Tongue (tissue), 2 donors: ENCODE data around the gene SLC7A10. TPM values are rescaled to one million over a fixed set of nuclear protein-coding genes. Genes with fewer than 3 reads are reported as not detected.
"Not testable (repeated sequence)": the region's sequence is repeated elsewhere in the genome, so short reads cannot be mapped to it uniquely, and the experiment has no call there.

Source experiments
- DNase-seq: peaks from one replicate; pipeline ENCODE4 v3.0.0-alpha.2; 2015
- total RNA-seq: library from RNA; depleted of rRNA; stranded (reverse); fragments of >200 nt; gene quantifications from one replicate; pipeline ENCODE4 v1.2.3, GENCODE V29; 2014

The SLC7A10 gene
- total RNA-seq, 1 donor from 2014 or later = 3.1 TPM

GRCh38 chr19:33201473-33201872 lies 24.2 kb downstream of the SLC7A10 start:
- DNase-seq = no peak

DNA sequence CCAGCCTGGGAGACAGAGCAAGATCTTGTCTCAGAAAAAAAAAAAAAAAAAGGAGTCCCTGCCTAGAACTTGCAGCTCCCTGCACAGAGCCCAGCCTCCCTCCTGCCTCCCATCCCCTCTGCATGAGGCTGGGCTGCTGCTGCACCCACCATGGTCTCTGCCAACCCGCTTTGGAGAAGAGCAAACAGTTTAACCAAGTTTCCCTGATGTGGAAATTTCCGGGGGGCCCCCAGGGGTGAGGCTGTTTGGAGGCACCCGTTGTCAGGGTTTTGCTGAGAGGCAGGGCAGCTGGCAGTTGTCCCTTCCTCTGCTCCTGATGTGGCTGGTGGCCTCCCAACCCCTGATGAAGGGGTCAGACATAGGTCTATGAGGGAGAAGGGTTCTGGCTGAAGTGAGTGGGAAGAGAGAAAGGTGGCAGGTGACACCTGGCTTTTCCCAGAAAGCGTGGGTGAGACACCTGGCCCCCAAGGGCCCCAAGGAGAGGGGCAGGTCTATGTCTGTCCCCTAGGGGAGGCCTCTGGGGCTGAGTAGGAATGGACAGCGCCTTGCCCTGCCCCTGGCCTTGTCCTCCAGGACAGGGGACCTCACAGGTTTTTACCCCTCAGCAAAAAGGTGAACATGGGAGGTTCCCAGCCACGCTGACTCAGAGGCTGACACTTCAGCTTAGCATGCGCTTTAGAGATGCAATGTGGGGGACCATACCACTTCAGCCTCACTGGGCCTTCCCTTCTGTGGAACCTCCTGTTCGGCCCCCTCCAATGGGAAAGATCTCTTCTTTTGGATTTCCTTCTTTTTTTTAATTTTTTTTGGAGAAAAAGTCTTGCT lies 26.0 kb downstream of the SLC7A10 start:
- no peak for DNase-seq

DNA sequence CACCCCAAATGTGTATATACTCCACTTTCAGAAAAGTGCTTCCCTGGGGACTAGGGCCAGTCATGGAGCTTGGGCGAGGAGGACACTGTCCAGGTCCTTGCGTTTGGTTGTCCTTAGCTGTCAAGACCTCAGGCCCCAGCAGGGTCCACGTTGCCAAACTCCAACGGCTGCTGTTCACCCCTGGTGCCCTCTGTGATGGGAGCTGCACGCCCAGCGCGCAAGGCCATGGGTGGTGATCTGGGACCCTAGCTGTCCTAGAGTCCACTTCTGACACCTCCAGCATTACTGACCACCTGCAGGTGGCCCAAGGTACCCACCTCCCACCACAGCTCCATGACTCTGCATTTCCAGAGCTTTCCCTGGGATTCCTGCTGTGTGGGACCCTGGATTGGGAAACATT lies 27.5 kb downstream of the SLC7A10 start:
- no peak for DNase-seq

GRCh38 chr19:33197591-33198000 lies 28.1 kb downstream of the SLC7A10 start:
- DNase-seq = no peak

DNA sequence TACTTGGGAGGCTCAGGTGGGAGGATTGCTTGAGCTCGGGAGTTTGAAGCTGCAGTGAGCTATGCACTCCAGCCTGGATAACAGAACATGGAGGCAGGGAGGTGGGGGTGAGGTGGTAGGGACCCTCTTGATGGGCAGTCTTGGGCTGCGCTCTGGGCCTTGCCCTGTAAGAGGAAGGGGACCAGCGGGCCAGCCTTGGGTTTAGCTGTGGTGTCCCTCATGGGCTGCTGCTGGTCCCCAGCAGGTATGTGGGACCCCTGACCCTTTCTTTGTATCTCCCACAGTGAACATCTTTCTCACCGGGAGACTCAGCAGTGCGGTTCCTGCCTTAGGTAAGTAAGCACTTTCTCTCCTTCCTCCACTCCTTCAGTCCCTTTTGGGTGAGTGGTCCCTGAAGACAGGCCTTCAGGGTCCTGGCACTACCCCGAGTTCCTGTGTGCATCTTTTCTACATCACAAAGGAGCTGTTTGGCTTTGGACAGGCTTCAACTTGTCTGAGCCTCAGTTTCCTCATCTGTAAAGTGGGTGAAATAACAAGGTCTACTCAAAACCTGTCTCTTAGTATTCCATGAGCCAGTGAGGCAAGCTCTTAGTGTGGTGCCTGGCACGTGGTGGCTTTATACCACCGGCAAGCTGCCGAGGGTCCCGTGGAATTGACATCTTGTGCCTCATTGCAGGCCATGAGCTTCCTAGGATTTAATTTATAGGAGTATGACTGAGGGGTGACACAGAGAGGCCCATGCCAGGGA lies 29.0 kb downstream of the SLC7A10 start:
- DNase-seq = no peak

GRCh38 chr19:33195645-33196347 lies 29.9 kb downstream of the SLC7A10 start:
- DNase-seq = no peak

DNA sequence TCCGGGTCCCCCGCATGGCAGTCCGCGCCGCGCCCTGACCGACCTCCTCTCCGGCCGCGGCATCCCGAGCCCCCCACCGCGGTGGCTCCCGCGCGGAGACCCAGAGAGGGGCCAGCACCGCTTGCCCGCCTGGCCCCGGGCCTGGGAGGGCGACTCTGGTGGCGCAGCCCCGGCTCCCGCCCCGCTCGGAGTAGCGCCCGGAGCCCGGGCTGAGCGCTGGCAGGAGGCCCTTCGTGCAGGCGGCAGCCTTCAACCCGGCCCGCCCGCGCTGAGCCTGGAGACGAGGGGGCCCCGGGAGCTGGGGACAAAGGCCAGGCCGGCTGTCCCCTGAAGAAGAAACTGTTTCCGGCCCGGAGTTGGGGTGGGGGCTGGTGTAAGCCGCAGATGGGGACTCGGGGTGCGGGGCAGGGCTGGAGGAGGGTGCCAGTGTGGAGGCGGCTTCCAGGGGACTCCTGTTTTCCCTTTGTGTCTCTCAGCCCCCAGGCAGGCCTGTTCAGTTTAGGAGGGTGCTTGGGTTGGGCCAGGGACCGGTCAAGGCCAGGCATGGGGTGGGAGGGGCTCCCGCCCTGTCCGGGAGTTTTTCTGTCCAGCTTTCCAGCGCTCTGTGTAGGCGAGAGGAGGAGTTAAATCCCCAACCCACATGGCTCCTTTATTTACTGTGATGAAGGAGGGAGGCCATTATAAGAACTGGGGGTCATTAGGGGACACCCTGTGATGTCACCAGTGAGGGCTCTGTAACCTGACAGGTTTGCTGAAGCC lies 30.6 kb downstream of the SLC7A10 start:
- peak; percentile 45 for DNase-seq

DNA sequence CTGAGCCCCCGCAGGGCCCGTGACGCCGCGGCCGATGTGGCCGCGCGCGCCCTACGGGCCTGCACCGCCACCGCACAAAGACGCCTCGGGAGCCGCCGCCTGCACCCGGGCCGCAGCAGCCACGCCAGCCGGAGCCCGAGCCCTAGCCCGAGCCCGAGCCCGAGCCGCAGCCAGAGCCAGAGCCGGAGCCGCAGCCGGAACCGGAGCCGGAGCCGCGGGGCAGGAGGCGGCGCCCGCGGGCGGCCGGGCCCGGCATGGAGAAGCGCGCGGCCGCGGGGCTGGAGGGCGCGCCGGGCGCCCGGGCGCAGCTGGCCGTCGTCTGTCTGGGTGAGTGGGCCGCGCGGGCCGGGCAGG lies 31.1 kb downstream of the SLC7A10 start:
- DNase-seq = no peak

DNA sequence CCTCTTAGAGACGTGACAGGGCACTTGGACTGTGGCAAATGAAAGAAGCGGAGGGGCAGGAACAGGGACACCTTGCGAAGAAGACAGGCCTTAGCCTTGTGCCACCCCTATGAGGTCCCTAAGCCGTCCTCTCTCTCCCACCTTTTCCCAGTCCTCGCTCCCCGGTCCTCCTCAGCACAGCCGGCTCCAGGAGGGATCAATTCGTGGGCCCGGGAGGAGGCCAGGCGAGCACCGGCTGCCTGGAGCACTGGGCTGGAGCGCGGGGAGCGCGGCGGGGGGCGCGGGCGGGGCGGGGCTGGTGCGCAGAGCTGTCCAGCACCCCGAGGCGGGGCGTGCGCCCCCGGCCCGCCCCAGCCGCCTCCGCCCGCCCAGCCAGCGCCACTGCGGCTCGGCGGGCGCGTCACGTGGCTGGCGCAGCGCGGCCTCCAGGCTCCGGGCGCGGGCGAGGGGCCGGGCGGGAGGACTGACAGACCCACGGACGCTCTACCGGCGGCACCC lies 31.7 kb downstream of the SLC7A10 start, which contains the start of gene LRP3:
LRP3 (plus strand) TSS at position 466 of the 498 bp plus-strand sequence. CDS start 456 bp downstream, outside the sequence.
- peak; percentile 74 for DNase-seq

- no peak for DNase-seq
Observed at GRCh38 chr19:33193269-33193864, 32.3 kb downstream of the SLC7A10 start.

- DNase-seq = no peak
Observed at GRCh38 chr19:33192010-33192409, 33.6 kb downstream of the SLC7A10 start.

- DNase-seq = no peak
Observed at GRCh38 chr19:33191501-33191900, 34.1 kb downstream of the SLC7A10 start.

- not testable (repeated sequence) for DNase-seq
Observed at GRCh38 chr19:33191092-33191491, 34.6 kb downstream of the SLC7A10 start.

DNA sequence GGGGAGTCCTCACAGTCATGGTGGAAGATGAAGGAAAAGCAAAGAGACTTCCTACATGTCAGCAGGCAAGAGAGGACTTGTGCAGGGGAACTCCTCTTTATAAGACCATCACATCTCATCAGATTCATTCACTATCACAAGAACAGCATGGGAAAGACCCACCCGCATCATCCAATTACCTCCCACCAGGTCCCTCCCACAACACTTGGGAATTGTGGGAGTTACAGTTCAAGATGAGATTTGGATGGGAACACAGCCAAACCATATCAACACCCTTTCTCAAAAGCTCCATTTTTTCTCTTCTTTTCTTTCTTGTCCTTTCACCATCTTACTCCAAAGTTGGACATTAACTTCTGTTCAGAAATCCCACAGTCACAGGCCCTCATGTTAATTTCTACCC lies 36.2 kb downstream of the SLC7A10 start:
- DNase-seq = no peak

DNA sequence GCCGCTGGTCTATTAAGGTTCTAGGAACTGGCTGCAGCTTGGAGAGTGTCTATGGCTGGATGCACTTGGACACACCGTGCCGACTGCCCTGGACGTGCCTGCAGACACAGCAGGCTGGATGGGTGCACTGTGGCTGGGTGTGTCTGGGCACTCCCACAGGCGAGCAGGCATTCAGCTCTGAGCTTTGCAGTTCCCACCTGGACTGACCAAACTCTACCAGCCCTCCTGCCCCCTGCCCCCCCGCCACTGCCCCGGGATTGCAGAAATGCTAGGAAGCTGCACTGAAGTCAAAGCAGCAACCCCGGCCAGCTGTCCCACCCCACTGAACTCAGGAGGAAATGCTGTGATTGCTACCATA lies 38.5 kb downstream of the SLC7A10 start:
- no peak for DNase-seq

DNA sequence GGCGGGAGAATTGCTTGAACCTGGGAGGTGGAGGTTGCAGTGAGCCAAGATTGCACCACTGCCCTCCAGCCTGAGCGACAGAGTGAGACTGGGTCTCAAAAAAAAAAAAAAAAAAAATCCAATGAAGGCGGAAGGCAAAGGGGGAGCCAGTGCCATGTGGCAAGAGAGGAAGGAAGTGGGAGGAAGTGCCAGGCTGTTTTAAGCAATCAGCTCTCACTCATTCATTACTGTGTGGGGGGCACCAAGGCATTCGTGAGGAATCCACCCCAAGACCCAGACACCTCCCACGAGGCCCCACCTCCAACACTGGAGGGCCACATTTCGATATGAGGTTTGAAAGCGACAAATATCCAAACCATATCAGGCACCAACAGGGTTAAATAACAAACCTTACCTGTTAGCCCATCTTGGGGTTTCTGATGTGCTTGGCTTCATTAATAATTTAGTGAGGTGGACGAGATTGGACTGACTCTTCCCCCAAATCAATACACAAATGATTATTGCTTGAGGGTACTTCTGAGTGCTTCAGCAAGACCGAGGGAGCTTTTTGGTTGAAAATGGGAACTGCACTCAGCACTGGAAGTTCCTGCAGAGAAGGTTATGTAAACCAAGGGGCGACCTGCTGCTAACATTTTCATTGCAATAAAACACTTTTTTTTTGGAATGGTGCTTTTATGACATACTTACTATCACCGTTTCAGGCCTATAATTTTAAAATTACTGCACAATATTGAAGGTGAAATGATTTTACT lies 39.0 kb downstream of the SLC7A10 start:
- no peak for DNase-seq

- DNase-seq = no peak
Observed at GRCh38 chr19:33177417-33177979, 48.2 kb downstream of the SLC7A10 start.

DNA sequence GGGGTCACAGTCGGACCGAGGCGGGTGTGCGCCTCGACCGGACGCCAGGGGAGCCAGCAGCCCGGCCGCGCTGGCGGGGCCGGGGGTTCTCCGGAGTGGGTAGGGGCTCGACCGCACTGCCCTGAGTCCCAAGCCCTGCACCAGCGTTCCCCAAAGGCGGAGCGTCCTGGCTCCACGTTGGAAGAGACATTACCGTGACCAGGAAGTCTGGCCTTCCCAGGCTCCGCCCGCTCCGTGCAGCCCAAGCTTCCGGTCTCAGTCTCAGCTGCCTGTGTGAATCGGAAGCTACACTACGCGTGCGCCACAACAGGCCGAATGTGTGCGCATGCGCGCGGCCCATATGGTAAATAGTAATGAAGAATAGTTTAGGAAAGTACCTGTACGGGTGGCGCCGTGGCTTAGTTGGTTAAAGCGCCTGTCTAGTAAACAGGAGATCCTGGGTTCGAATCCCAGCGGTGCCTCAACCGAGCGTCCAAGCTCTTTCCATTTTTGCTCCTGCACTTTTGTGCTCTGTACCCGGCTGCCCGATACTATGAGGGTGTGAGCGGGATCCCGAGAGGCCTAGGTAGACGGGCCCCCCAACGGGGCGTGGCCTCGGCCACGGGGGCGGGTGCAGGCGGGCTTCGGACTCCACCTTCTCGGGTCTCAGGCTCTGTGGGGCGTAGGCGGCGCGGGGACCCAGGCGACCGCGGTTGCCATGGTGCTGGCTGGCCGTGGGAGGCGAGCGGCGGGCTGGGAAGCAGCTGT lies 48.8 kb downstream of the SLC7A10 start:
- DNase-seq = peak; percentile 99

DNA sequence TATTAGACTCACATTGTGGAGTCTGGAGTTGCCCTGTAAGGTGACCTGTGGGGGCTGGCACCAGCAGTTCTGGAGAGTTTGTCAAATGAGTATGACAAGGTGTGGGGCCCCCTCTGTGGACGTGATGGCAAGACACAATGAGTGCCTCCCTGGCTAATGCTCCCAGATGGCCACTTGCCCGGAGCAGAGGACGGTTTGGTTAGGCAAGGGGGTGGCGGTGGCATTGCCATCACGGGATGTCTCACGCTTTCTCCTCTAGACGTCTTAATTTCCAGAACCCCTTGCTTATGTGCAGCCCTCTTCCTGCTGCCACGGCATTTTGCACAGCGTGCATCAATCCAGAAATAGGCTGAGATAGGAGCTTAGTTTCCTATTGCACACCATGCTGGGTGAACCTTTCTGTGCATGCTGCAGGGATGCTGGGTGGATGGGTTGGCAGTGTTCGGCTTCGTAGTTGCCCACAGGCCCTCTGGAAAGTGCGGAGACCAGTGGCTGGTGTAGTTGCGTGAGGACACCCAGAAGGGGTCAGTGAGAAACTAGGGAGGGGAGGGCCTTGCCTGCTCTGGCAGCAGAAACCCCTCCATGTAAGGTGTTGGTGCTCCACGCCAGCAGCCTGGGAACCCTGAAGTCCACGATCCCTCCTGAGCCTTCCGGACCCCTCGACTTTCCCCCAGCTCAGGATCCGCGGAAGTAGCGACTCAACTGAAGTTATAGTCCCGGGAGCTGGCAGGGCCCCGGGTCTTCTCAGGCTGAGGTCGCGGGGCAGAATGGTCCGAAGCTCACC lies 49.6 kb downstream of the SLC7A10 start:
- DNase-seq = peak; percentile 53
